CD14-positive monocyte (primary cell): ENCODE results near the gene CFAP43. TPM values are rescaled to one million over a fixed set of nuclear protein-coding genes. Genes with fewer than 3 reads are reported as not detected.

ENCODE experiments used
- DNase-seq, 3 donors: peaks; one replicate each; pipeline ENCODE4 v3.0.0-alpha.2; 2011 to 2022
- H2AFZ ChIP-seq: 2 replicates; pipeline ENCODE4 v1.6.0; 2012; ENCODE audit warnings: mild to moderate bottlenecking, low read depth, low read length, inconsistent platforms; ENCODE audit not compliant: insufficient read depth, poor library complexity, severe bottlenecking
- H3K27ac ChIP-seq, 2 donors: 1 replicate in 1 of 2; 2 replicates in 1 of 2; pipeline ENCODE4 v1.5.1; 2012 to 2013; ENCODE audit warnings: low read length in 2 of 2, control low read depth in 1 of 2, inconsistent platforms in 1 of 2, low read depth in 1 of 2, mild to moderate bottlenecking in 1 of 2
- H3K27me3 ChIP-seq, 2 donors: one replicate each; pipeline versions ENCODE4 v1.6.0 to v1.6.1; 2011 to 2013; ENCODE audit warnings: low read length in 2 of 2; ENCODE audit not compliant: control insufficient read depth in 2 of 2, insufficient read depth in 2 of 2
- H3K36me3 ChIP-seq, 2 donors: replicated peaks in 1 of 2; 1 replicate in 1 of 2; 2 replicates in 1 of 2; pipeline versions ENCODE4 v1.5.1 to v1.6.1; 2012 to 2013; ENCODE audit warnings: low read length in 2 of 2, control low read depth in 1 of 2, inconsistent platforms in 1 of 2, mild to moderate bottlenecking in 1 of 2; ENCODE audit not compliant: insufficient read depth in 2 of 2, control insufficient read depth in 1 of 2
- H3K4me1 ChIP-seq, 2 donors: 1 replicate in 1 of 2; 2 replicates in 1 of 2; pipeline versions ENCODE4 v1.5.1 to v1.6.1; 2012 to 2013; ENCODE audit warnings: low read length in 2 of 2, control low read depth in 1 of 2, inconsistent platforms in 1 of 2, mild to moderate bottlenecking in 1 of 2, moderate library complexity in 1 of 2; ENCODE audit not compliant: insufficient read depth in 2 of 2, control insufficient read depth in 1 of 2
- H3K4me2 ChIP-seq: replicated peaks from 2 replicates; pipeline ENCODE3; 2012; ENCODE audit warnings: low read length, moderate library complexity, mild to moderate bottlenecking; ENCODE audit not compliant: poor library complexity, severe bottlenecking; ENCODE audit errors: extremely low read depth
- H3K4me3 ChIP-seq, 3 experiments: fragments of 200-600 bp in 1 of 3; sonication (generic) in 1 of 3; replicated peaks in 1 of 3; 1 replicate in 2 of 3; 2 replicates in 1 of 3; pipeline ENCODE4 v1.5.1; 2011 to 2013; ENCODE audit warnings: low read length in 3 of 3, mild to moderate bottlenecking in 3 of 3, control low read depth in 2 of 3, low read depth in 2 of 3, inconsistent platforms in 1 of 3, moderate library complexity in 1 of 3
- H3K79me2 ChIP-seq: 2 replicates; pipeline ENCODE4 v1.6.0; 2012; ENCODE audit warnings: mild to moderate bottlenecking, control low read depth, inconsistent platforms, low read length, moderate library complexity; ENCODE audit not compliant: insufficient read depth
- H3K9ac ChIP-seq: 2 replicates; pipeline ENCODE4 v1.6.0; 2017; ENCODE audit warnings: low read length, mild to moderate bottlenecking; ENCODE audit not compliant: insufficient read depth, poor library complexity, severe bottlenecking
- H3K9me3 ChIP-seq, 2 donors: replicated peaks in 1 of 2; 1 replicate in 1 of 2; 2 replicates in 1 of 2; pipeline versions ENCODE4 v1.5.1 to v1.6.1; 2012 to 2013; ENCODE audit warnings: low read length in 2 of 2, control low read depth in 1 of 2; ENCODE audit not compliant: control insufficient read depth in 1 of 2, insufficient read depth in 1 of 2
- H4K20me1 ChIP-seq: 2 replicates; pipeline ENCODE4 v1.6.0; 2012; ENCODE audit warnings: mild to moderate bottlenecking, low read length, control low read depth, moderate library complexity; ENCODE audit not compliant: insufficient read depth
- H3K27ac Mint-ChIP-seq, 7 donors: one replicate each; pipeline ENCODE4 v1.8.0; 2020; ENCODE audit warnings: mild to moderate bottlenecking in 7 of 7, mixed read lengths in 7 of 7, moderate library complexity in 6 of 7, inconsistent platforms in 2 of 7
- H3K27me3 Mint-ChIP-seq, 3 donors: one replicate each; pipeline ENCODE4 v1.8.0; 2021 to 2022; ENCODE audit warnings: low read depth in 3 of 3, mild to moderate bottlenecking in 3 of 3, mixed read lengths in 3 of 3, moderate library complexity in 3 of 3, inconsistent platforms in 1 of 3
- H3K36me3 Mint-ChIP-seq, 2 donors: one replicate each; pipeline ENCODE4 v1.8.0; 2020; ENCODE audit warnings: mixed read lengths in 2 of 2, inconsistent platforms in 1 of 2, mild to moderate bottlenecking in 1 of 2
- H3K4me1 Mint-ChIP-seq: one replicate; pipeline ENCODE4 v1.8.0; 2020; ENCODE audit warnings: mild to moderate bottlenecking, mixed read lengths
- H3K4me3 Mint-ChIP-seq, 2 donors: one replicate each; pipeline ENCODE4 v1.8.0; 2020; ENCODE audit warnings: mild to moderate bottlenecking in 2 of 2, mixed read lengths in 2 of 2, moderate library complexity in 1 of 2
- H3K9me3 Mint-ChIP-seq, 7 donors: one replicate each; pipeline ENCODE4 v1.8.0; 2020 to 2022; ENCODE audit warnings: mixed read lengths in 7 of 7, mild to moderate bottlenecking in 6 of 7, moderate library complexity in 6 of 7, inconsistent platforms in 2 of 7
- CTCF ChIP-seq: fragments of 200-600 bp; IDR thresholded peaks from one replicate; pipeline ENCODE4 v1.8.0; 2022; ENCODE audit warnings: antibody characterized with exemption, mild to moderate bottlenecking
- WGBS: methylation state at CpG from one replicate; pipeline ENCODE4 v1.1.5; 2013; ENCODE audit warnings: missing lambda C conversion rate; ENCODE audit not compliant: insufficient coverage; 5-methylcytosine and 5-hydroxymethylcytosine counted together
- intact Hi-C, 2 donors: fragments of 100-400 bp; cut with micrococcal nuclease; formaldehyde crosslinking; loops; one replicate each; pipeline versions ENCODE4 v1.15.0 to v1.15.1; 2023
- polyA plus RNA-seq, 3 donors: library from polyadenylated mRNA; depleted of rRNA in 1 of 3; unstranded in 2 of 3; stranded (reverse) in 1 of 3; fragments of 300-500 nt in 2 of 3; fragments of >200 nt in 1 of 3; fragmentation: Illumina TruSeq in 2 of 3; gene quantifications; 1 replicate in 2 of 3; 2 replicates in 1 of 3; pipeline ENCODE4 v1.2.3, GENCODE V29; 2012 to 2021

Gene CFAP43
- polyA plus RNA-seq, 3 donors: 0.06 TPM; not detected in 2

GRCh38 chr10:104253106-104253505 is 20.9 kb upstream of the CFAP43 start:
- Histone ChIP-seq H3K27ac (no peak overlapping the region), H3K79me2 (peaks cover 38% of the 10 kb centered on the region), H3K9ac (no peak overlapping the region), H3K4me3 (no peak overlapping the region), H2AFZ (no peak overlapping the region), H3K36me3 (peaks cover 5 to 13% of the 10 kb centered on the region in 2 donors), H3K4me1 (peaks cover 32 to 42% of the 10 kb centered on the region in 2 donors), H3K9me3 (peaks cover 0 to 3% of the 10 kb centered on the region in 2 donors), H3K4me2 (no peak overlapping the region), H4K20me1 (peaks cover 24% of the 10 kb centered on the region), H3K27me3 (no peaks in the 10 kb centered on the region)
- no peak for TF ChIP-seq CTCF
- peak overlapping the region in 5 of 7 donors; percentile 55 to 99 (median 96) for H3K27ac Mint-ChIP-seq
- DNase-seq: no peak
- peaks cover 15 to 16% of the 10 kb centered on the region in 2 donors for H3K36me3 Mint-ChIP-seq
- intact Hi-C loops: loop anchor here (10.0 kb wide), 1 partner anchor 72 kb away; no protein-coding TSS in a partner anchor
- peaks cover 0 to 4% (median 0%) of the 10 kb centered on the region in 7 donors for H3K9me3 Mint-ChIP-seq
- WGBS: 93% methylated on average over 2 of the region's 2 CpGs
- peaks cover 0 to 5% (median 0%) of the 10 kb centered on the region in 3 donors for H3K27me3 Mint-ChIP-seq
- peaks cover 54% of the 10 kb centered on the region for H3K4me1 Mint-ChIP-seq
- peak overlapping the region in 1 of 2 donors; percentile 37 for H3K4me3 Mint-ChIP-seq

- H3K4me1 ChIP-seq: peaks cover 36 to 41% of the 10 kb centered on the region in 2 donors
- no peak overlapping the region for H3K4me2 ChIP-seq
- Mint-ChIP-seq H3K27me3 (peaks cover 0 to 5% (median 0%) of the 10 kb centered on the region in 3 donors), H3K4me3 (no peak overlapping the region), H3K4me1 (peaks cover 56% of the 10 kb centered on the region), H3K36me3 (peaks cover 8 to 10% of the 10 kb centered on the region in 2 donors), H3K27ac (peak overlapping the region in 3 of 7 donors; percentile 19 to 86 (median 65)), H3K9me3 (peaks cover 0 to 4% (median under 1%) of the 10 kb centered on the region in 7 donors)
- intact Hi-C loops: loop anchor here (10.0 kb wide), 1 partner anchor 72 kb away; no protein-coding TSS in a partner anchor
- no peak overlapping the region for H3K4me3 ChIP-seq
- H3K27me3 ChIP-seq: no peaks in the 10 kb centered on the region
- H4K20me1 ChIP-seq: peaks cover 16% of the 10 kb centered on the region
- peaks cover 0 to 3% of the 10 kb centered on the region in 2 donors for H3K9me3 ChIP-seq
- no peak overlapping the region for H3K9ac ChIP-seq
- H2AFZ ChIP-seq: no peak overlapping the region
- no peak for TF ChIP-seq CTCF
- H3K36me3 ChIP-seq: peaks cover under 1 to 5% of the 10 kb centered on the region in 2 donors
- DNase-seq: no peak
- H3K79me2 ChIP-seq: peaks cover 31% of the 10 kb centered on the region
- no peak overlapping the region for H3K27ac ChIP-seq
Observed at GRCh38 chr10:104252368-104252767, 20.2 kb upstream of the CFAP43 start.
